D721Med (cell line): Measurements from ENCODE around the gene ACSM2B.
"Not testable (repeated sequence)": the region's sequence is repeated elsewhere in the genome, so short reads cannot be mapped to it uniquely, and the experiment has no call there.

ENCODE experiments used
- DNase-seq: peaks from one replicate; pipeline ENCODE4 v3.0.0; 2011; ENCODE audit warnings: low spot score; ENCODE audit not compliant: insufficient read length
- FAIRE-seq: peaks from 2 replicates; lab custom pipeline; 2011; peaks lifted over from hg19 to GRCh38; lab: Jason Lieb, UNC
- CTCF ChIP-seq: IDR thresholded peaks from 2 replicates; pipeline ENCODE4 v1.5.1; 2012; ENCODE audit warnings: mild to moderate bottlenecking, control low read depth; ENCODE audit not compliant: insufficient read depth; ENCODE audit errors: missing control alignments

The ACSM2B gene

DNA sequence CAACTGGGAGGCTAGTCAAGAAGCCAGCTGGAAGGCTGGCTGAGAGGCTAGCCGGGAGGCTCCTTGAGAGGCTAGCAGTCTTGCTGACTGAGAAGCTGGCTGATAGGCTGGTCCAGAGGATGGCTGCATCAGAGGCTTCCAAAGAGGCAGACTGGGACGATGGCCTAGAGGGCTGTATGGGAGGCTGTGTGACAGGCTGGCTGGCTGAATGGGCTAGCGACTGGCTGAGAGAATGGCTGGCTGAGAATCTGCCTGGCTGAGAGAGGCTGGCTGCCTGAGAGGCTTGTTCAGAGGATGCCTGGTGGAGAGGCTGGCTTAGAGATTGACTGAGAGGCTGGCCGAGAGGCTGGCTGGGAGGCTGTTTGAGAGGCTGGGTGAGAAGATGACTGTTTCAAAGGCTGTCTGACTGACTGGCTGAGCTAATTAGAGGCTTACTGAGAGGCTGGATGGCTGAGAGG, 34.8 kb upstream of the ACSM2B start:
- DNase-seq (no peak), FAIRE-seq (no peak)
- no peak for TF ChIP-seq CTCF

DNA sequence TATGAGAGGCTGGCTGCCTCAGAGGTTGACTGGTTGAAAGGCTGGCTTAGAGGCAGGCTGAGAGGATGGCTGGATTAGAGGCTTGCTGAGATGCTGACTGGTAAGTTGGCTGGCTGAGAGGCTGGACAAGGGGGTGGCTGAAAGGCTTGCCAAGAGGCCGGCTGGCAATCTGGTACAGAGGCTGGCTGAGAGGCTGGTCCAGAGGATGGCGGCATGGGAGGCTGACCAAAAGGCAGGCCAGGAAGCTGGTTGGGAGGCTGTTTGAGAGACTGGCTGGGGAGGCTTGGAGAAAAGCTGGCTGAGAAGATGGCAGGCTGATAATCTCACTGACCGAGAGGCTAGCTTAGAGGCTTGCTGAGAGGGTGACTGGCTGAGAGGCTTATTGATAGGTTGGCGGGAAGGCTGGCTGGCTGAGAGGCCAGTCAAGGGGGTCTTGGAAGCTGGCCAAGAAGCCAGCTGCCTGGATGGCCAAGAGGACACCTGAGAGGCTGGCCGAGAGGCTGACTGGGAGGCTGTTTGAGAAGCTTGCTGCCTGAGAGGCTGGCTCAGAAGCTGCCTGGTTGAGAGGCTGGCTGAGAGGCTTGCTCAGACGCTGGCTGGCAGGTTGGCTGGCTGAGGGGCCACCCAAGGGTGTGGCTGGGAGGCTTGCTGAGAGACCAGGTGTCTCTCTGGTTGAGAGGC, 34.2 kb upstream of the ACSM2B start:
- no peak for FAIRE-seq
- no peak for TF ChIP-seq CTCF
- DNase-seq: no peak

GRCh38 chr16:20602205-20602604, 26.0 kb upstream of the ACSM2B start:
- DNase-seq, FAIRE-seq: not testable (repeated sequence)
- peak; percentile 31 for TF ChIP-seq CTCF

- FAIRE-seq, DNase-seq: not testable (repeated sequence)
Measured at GRCh38 chr16:20599475-20599874, 23.3 kb upstream of the ACSM2B start.

DNA sequence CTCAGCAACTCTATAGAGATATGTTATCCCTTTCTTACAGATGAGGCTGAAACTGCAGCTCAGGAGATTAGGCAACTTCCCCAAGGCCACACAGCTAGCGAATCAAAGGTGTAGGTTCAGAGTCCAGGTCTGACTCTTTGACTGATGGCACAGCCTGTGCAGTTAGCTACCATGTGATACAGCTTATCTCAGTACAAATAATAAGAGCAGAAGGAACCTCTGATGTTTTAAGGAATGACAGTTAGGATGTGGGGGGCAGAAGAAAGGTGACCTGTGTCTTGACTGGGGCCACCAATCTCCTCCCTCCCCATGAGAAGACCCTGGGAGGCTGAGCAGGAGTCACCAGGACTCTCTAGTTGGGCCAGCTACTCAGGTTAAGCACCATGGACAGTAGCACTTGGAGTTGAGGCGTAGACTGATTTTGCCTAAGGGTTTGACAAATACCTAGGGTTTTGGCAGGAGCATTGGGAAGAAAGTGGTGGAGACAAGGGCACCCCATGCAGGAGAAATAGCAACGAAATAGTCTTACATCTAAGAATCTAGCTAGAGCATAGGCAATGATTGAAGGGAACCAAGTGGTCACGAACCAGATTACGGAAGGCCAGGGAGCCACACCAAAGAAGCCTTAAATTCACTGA, 22.8 kb upstream of the ACSM2B start:
- no peak for DNase-seq
- no peak for TF ChIP-seq CTCF
- no peak for FAIRE-seq

- not testable (repeated sequence) for DNase-seq, FAIRE-seq
Measured at GRCh38 chr16:20595694-20596093, 19.5 kb upstream of the ACSM2B start.

- not testable (repeated sequence) for FAIRE-seq, DNase-seq
Measured at GRCh38 chr16:20595068-20595467, 18.9 kb upstream of the ACSM2B start.

- not testable (repeated sequence) for FAIRE-seq, DNase-seq
Measured at GRCh38 chr16:20592780-20593179, 16.6 kb upstream of the ACSM2B start.

DNA sequence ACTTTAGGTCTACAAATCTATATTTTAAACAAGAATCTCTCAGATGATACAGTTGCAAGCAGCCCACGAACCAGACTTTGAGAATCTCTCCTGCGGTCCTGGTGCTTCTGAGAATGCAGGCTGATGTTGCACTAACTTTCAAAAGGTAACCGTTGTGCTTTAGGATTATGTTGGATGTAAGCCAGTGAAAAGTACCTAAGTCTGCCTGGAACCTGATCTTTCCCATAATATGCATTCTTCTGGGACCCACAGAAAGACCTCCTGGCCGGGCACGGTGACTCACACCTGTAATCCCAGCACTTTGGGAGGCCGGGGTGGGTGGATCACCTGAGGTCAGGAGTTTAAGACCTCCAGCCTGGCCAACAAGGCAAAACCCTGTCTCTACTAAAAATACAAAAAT, 13.3 kb upstream of the ACSM2B start:
- FAIRE-seq, DNase-seq: not testable (repeated sequence)

DNA sequence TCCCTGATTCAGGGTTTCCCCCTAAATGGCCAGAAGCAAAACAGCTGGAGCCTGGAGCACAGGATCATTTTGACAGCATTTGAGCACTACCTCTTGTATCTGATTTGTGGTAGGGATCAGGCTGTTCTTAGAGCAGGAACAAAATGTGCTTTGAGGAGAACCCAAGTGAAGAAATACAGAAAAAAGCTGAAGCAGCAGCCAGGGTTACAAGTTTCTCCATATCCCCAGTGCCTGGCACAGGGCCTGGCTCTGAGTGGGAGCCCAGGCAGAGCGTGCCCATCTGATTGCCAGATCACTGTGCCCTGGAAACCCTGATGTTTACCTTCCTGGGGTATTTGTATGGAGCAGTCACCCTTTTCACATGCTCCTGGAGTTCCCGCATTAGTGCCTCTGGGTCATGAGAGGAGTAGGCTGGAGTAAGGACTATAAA, 11.5 kb upstream of the ACSM2B start:
- not testable (repeated sequence) for DNase-seq, FAIRE-seq

GRCh38 chr16:20586716-20587115, 10.5 kb upstream of the ACSM2B start:
- FAIRE-seq: not testable (repeated sequence)

GRCh38 chr16:20586112-20586511, 9.9 kb upstream of the ACSM2B start:
- not testable (repeated sequence) for DNase-seq, FAIRE-seq

More at GRCh38 chr16:20586716-20587115, 10.5 kb upstream of the ACSM2B start:
- not testable (repeated sequence) for DNase-seq

GRCh38 chr16:20580487-20581259, 4.5 kb upstream of the ACSM2B start:
- not testable (repeated sequence) for FAIRE-seq, DNase-seq

- not testable (repeated sequence) for FAIRE-seq, DNase-seq
Measured at GRCh38 chr16:20578091-20578490, 1.9 kb upstream of the ACSM2B start.
